ENCODE measurements around the gene RAB17.
A peak's percentile ranks its signal among the peaks of the same experiment; 100 is the strongest.

The RAB17 gene

DNA sequence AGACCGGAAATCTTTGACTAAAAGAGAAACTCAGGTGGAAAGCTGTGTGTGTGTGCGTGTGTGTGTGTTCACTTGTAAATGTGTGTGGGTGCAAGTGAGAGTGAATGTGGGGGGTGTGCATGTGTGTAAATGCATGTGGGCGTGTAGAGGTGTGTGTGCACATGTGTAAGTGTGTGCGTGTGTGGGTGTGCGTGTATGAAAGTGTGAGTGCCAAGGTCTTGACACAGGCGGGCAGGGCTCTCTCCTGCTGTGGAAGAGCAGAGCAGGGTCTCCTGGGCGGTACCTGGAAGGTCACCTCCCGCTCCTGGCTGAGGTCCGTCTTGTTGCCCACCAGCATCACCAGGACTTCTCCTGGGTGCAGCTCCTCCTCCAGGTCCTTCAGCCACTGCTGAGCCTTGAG lies 13.6 kb downstream of the RAB17 start:
- no peak for DNase-seq

DNA sequence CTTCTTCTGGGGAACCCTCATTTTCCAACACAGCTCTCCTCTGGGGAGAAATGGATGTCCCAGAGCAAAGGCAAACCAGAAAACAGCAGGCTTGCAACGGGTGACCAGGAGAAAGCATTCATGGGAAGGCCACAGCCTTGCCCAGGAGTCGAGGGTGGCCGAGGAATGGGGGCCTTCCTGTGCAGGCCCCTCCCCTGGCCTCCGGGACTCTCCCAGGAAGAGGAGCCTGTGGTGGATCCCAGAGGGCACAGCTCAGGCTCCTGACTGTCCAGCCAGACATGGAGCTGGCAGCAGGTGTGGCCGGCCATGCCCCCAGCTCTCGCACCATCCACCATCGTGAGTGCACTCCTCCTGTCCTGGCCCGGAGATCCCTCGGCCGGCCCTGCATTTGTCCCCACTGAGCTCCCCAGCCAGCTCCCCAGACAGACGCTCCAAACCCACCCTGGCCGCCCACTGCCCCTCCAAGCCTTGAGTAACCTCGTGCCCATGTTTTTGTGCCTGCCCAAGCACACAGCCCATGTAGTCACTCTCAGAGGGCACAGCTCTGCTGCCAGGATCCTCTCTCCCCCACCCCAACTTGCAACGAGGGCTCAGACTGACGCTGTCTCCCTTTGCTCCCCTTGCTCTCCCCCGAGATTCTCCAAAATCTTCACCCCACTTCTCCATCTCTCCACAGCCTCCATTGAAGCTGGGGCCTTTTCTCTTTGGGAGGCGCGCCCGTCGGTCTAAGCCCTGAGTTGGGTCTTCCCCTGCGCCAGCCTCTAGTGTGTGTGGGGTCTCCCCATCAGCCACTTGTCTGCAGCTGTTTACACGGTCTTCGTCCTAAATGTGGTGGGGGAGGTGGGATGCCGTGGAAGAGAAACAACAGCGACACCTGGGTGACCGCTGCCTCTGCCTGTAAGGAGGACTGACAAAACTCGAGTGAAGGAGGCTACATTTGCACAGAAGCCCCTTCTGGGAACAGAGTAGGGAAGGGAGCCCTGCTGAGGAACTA lies 14.4 kb downstream of the RAB17 start:
- DNase-seq, result no peak

DNA sequence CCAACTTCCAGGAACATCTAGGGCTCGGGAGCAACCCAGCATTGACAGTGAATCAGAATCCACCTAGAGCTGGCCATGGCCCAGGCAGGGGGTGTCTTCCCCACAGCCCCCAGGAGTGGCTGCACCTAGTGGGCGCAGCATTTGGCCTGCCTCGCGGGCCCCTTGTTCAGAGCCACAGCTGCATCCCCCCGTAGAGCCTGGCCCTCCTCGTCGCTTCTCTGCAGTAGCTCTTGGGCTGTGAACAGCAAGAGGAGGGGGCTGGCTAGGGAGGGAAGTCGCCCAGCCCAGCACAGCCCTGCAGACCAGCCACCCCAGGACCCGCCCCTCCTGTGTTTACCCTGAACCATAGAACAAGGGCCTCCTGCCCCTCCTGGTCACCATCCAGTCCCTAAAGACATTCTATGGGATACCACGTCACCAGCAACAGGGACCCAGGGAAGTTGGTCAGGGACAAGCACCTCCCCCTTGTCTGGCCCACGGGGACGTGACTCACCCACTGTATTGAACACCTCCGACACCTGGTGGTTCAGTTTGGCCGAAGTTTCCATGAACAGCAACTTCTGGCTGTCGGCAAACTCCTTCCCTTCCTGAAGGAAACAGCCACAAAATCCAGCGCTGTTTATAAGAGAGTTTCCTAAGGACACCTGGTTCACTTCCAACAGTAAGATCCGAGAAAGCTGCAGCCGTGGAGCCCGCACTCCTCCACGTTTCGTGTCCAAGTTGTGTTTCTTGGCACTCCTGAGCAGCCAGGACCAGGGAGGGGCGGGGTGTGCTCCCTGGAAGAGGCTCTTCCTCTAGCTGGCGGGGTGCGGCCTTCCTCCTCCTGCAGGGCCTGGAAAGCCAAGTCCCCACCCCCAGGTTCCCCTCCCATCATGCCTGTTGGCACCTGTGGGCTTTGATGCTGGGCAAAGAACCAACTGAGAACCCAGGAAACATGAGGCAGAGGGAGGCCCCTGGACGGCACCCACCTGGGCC lies 15.4 kb downstream of the RAB17 start:
- no peak for DNase-seq

- no peak for DNase-seq
Observed at GRCh38 chr2:237574467-237574866, 16.1 kb downstream of the RAB17 start.

DNA sequence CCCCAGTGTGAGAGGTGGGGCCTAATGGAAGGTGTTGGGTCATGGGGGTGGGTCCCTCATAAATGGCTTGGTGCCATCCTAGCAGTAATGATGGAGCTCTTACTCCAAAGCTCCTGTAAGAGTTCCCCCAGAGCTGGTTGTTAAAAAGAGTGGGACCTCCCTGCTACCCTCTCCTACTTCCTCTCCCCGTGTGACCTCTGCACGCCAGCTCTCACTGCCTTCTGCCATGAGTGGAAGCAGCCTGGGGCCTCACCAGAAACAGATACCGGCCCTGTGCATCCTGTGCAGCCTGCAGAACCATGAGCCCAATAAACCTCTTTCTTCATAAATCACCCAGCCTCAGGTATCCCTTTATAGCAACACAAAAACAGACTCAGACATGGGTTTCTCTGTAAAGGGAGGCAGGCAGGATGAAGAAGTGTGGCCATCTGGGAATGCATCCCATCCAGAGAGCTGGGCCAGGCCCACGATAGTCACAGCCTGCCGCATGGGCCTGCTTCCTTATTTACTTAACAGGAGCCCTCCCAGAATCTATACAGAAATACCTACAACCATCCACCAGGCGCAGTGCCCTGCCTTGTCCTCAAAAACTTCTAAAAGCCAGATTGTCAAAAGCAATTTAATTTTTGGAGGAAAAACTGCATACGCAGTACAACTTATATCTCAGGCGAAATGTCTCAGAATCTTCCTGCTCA lies 16.7 kb downstream of the RAB17 start:
- DNase-seq, result no peak

- DNase-seq, result no peak
Observed at GRCh38 chr2:237572742-237573101, 17.8 kb downstream of the RAB17 start.

- DNase-seq, result peak; percentile 91
Observed at GRCh38 chr2:237572021-237572741, 18.4 kb downstream of the RAB17 start.

DNA sequence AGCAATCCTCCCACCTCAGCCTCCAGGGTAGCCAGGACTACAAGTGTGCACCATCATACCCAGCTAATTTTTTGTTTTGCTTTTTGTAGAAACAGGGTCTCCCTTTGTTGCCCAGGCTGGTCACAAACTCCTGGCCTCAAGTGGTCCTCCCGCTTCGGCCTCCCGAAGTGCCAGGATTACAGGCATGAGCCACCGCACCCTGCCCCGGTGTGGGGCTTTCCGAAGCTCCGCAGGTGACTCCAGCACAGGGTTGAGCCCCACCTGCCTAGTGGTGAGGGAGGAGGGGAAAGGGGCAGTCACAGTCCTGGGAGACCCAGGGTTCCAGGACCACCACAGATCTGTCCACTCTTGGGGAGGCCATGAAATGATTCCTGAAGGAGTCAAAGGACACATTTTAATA lies 19.0 kb downstream of the RAB17 start:
- no peak for DNase-seq

DNA sequence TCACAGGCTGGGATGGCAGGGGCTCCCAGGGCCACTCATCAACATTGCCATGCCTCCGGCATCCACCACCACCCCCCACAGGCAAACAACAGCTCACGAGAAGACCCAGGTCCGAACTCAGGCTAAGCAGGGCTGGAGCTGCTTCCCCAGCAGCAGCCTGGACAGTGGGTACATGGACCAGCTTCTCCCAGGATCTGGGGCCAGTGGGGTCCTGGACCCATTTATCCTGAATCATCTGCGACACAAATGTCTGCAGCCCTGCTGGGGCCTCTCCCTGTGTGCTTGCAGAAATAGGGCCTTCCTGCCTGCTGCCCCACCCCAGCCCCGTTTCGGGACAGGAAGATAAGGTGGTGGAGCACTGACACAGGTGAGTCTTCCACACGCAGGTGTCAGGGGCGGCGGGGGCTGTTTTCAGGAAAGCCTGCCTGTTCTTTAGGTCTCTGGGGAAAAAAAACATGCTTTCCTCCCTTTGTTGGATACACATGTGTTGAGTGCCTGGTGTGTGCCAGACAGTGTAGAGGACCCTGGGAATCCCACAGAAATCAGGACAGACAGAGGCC lies 19.7 kb downstream of the RAB17 start:
- DNase-seq, result no peak

DNA sequence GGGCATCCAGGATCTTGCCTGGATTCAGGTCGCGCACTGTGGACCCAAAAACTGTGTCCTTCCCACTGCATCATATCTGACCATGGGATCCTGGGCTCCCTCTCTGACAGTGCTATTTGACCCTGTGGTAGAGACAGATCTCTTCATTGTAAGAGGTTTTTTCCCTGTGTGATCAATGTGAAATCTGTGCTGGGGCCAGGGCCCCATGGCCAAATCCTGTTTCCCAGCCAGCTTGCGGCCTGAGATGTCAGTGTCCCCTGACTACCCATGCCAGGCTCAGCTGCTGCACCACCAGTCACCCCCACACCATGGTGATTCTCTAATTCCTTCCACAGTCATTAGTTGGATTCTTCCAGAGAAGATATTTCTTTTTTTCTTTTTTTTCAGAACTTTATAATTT lies 20.6 kb downstream of the RAB17 start:
- no peak for DNase-seq

DNA sequence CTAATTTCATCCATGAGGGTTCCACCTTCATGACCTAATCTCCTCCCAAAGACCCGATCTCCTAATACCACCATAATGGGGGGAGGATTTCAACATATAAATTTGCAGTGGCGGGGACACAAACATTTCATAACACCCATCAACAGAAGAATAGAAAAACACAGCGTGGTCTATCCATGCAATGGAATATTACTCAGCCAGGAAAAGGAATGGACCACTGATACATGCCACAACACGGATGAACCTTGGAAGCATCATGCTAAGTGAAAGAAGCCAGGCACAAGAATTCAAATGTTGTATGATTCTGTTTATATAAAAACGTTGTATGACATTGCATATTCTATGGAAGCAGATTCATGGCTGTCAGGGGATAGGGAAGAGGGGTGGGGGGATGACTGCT lies 21.5 kb downstream of the RAB17 start:
- no peak for DNase-seq

DNA sequence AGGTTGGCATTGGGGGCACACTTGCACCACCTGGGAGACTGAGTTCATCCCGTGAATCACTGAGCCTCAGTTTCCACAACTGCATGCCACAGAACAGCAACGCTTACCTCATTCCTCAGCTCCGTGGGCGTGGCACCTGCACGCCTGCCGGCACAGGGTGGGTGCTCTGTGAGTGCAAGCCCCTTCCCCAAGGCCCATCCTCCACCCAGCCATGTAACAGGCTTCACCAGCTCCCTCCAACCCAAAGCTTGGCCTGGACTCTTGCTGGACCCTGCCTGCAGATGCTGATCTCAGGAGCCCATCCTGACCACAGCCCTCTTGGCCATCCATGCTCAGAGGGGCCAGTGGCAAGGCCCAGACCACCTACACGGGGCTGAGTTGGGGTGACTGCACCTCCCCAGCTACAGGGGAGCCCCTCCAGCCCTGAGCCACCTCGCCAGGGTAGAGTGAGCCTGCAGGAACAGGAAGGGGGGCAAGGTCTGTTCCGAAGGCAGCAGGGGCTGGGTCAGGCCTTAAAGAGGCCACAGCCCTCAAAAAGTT lies 22.3 kb downstream of the RAB17 start:
- no peak for DNase-seq

DNA sequence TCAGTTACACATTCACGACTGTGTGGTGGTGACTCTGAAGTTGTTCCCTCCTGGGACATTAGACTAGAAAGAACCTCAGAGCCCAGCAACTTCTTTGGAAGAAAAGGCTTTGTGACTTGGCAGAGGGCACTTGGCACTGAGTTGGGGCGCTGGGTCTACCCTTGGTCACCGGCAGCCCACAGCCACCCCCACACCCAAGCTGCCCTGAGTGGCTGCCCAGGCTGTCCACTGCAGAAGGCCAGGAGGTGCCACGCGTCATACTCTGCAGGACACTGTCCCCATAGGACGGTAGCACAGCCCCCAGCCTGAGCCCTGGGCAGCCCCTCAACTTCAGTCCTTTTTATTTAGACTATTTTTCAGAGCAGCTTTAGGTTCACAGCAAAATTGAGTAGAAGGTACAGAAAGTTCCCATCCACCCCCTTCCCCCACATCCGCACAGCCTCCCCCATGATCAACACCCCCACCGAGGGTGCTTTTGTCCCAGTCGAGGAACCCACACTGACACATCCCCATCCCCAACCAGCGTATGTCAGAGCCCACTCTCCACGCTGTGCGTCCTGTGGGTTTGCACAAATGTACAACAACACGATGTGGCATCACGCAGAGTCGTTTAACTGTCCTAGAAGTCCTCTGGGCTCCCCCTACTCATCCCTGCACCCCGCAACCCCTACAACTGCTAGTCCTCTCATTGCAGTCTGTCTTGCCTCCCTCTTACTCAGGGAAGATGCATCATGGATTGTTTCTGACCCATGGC lies 23.1 kb downstream of the RAB17 start:
- no peak for DNase-seq

DNA sequence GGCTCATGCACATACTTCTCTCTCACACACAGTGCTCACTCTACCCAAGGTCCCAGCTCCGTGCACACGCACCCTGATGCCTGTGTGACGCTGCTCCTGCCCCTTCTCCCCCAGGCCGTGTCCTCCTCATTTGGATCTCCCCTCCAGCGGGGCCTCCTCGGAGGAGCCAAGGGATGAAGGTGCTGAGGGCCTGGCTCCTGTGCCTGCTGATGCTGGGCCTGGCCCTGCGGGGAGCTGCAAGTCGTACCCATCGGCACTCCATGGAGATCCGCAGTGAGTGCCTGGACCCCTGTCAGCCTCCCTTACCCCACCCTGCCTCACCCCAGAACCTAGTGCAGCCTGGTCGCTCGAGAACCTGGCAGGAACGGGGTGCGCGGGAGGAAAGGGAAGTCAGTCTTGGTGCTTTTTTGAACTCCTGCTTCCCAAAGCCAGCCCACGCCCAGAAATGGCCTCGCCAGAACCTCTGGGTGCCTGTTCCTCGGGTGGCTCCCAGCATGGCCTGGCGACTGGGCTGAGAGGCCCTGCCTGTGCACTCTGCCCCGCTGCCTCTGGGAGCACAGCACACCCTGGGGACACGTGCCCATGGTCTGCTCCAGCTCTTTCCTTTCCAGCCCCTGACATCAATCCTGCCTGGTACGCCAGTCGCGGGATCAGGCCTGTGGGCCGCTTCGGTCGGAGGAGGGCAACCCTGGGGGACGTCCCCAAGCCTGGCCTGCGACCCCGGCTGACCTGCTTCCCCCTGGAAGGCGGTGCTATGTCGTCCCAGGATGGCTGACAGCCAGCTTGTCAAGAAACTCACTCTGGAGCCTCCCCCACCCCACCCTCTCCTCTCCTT lies 23.9 kb downstream of the RAB17 start, which contains the start of gene PRLH:
PRLH (plus strand) TSS at position 174 of the 835 bp plus-strand sequence; CDS start at position 174, 0 bp downstream.
- no peak for DNase-seq

- no peak for DNase-seq
Observed at GRCh38 chr2:237565974-237566373, 24.6 kb downstream of the RAB17 start.

GRCh38 chr2:237564526-237565131 lies 25.9 kb downstream of the RAB17 start:
- no peak for DNase-seq

DNA sequence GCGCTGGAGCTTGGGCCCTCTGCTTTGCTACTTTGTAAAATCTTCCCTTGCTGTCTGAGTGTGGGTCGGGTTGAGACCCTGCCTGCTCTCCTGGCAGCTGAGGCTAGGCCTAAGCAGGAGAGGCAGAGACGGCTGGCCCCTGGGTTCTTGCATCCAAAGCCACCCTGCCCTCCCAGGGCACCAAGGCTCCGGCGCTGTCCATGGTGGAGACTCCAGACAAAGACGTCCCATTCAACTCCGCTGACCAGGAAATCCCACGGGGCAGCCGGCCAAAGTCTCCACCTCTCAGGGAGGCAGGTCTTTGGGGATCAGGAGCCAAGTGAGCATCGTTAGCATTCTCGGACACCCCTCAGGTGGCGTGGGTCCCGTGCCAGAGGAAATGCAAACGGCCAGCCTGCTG lies 26.7 kb downstream of the RAB17 start:
- DNase-seq, result peak; percentile 37

GRCh38 chr2:237561221-237561620 lies 29.3 kb downstream of the RAB17 start:
- DNase-seq, result no peak
